AG04449 (cell line): Measurements from ENCODE around the gene DNAJC4.

Experiments used
- CTCF ChIA-PET: fragments of 350-600 bp; formaldehyde crosslinking; extraction: SDS; loops from one replicate; lab custom pipeline; 2021; ENCODE audit warnings: antibody characterized with exemption; lab: Yijun Ruan, JAX
- POLR2A ChIA-PET: fragments of 400-600, 350-600 bp; formaldehyde crosslinking; extraction: SDS; loops from one replicate; lab custom pipeline; 2020; ENCODE audit warnings: antibody characterized with exemption, inconsistent platforms; lab: Yijun Ruan, JAX
- DNase-seq: peaks from one replicate; pipeline ENCODE4 v3.0.0-alpha.2; 2010; ENCODE audit warnings: low read depth, low spot score
- H3K4me3 ChIP-seq: 2 replicates; pipeline ENCODE4 v1.5.1; 2011; ENCODE audit warnings: low read depth, mild to moderate bottlenecking, control low read depth, low read length
- CTCF ChIP-seq: IDR thresholded peaks from one replicate; pipeline ENCODE4 v1.5.1; 2011; ENCODE audit warnings: mild to moderate bottlenecking, moderate library complexity, low read length, control low read depth, inconsistent platforms; ENCODE audit not compliant: insufficient read depth; ENCODE audit errors: missing control alignments

The DNAJC4 gene

GRCh38 chr11:64267207-64267945, 37.0 kb downstream of the DNAJC4 start:
- POLR2A ChIA-PET = interaction anchor here (0.6 to 5.5 kb wide), 3 partner anchors 9 to 63 kb away, joined by 5 to 61 read pairs (median 12); partner anchors contain the start of gene PPP1R14B

GRCh38 chr11:64268025-64268892, 37.9 kb downstream of the DNAJC4 start:
- H3K4me3 ChIP-seq = peak overlapping the region; percentile 64
- POLR2A ChIA-PET = interaction anchor here (0.6 to 5.5 kb wide), 7 partner anchors 10 to 90 kb away, joined by 3 to 61 read pairs (median 6); partner anchors contain the start of genes BAD, FERMT3, PLCB3 and PPP1R14B
- no peak for DNase-seq
- no peak for TF ChIP-seq CTCF
- CTCF ChIA-PET = interaction anchor here (0.7 to 15.2 kb wide), 7 partner anchors 10 to 87 kb away, joined by 3 to 224 read pairs (median 6); partner anchors contain the start of genes CATSPERZ, PLCB3 and PPP1R14B

More at GRCh38 chr11:64267207-64267945, 37.0 kb downstream of the DNAJC4 start:
- TF ChIP-seq CTCF = no peak
- H3K4me3 ChIP-seq = no peak overlapping the region
- no peak for DNase-seq
- CTCF ChIA-PET = interaction anchor here (0.7 to 15.2 kb wide), 5 partner anchors 9 to 87 kb away, joined by 3 to 224 read pairs (median 8); partner anchors contain the start of genes CATSPERZ, PLCB3 and PPP1R14B

DNA sequence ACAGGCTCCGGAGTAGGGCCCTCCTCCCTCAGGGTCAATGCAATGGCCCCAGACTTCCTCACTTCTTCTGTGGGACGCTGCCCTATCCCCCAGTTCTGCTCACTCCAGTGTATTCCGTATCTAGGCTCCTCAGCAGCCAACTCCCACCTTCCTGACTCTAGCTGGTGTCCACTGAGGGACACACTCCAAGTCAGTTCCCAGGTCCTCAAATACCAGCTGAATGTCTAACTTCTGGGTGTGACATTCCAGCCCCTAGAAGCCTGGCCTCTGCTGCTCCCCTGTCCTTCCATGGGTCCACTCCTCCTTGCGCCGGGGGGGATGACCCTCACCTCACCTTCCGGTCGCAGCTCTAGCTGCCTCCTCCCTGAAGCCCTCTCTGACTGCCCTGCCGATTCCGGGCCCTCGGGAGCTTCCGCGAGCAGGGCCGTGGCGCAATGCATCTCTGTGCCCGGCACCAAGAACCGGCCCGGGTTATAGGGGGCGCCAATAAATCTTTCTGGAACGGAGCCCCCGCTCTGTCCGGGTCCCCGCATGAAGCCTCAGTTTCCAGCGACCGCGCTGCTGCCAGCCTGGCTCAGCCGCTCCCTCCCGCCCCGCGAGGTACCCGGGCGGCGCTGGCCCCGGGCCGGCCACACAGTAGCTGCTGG, 38.7 kb downstream of the DNAJC4 start:
- H3K4me3 ChIP-seq = peak overlapping the region; percentile 64
- no peak for DNase-seq
- ChIA-PET POLR2A (interaction anchor here (0.7 to 5.5 kb wide), 6 partner anchors 11 to 62 kb away, joined by 3 to 61 read pairs (median 9); partner anchors contain the start of genes BAD, FERMT3, PLCB3 and PPP1R14B), CTCF (interaction anchor here (0.8 to 15.2 kb wide), 7 partner anchors 12 to 65 kb away, joined by 3 to 224 read pairs (median 8); partner anchors contain the start of genes BAD, CATSPERZ, GPR137 and PLCB3)
- TF ChIP-seq CTCF = no peak

GRCh38 chr11:64269540-64270220, 39.3 kb downstream of the DNAJC4 start:
- CTCF ChIA-PET = interaction anchor here (0.8 to 15.2 kb wide), 11 partner anchors 14 to 269 kb away, joined by 3 to 224 read pairs (median 4); partner anchors contain the start of genes BAD, CATSPERZ, GPR137 and PLCB3
- DNase-seq = peak; percentile 99
- POLR2A ChIA-PET = interaction anchor here (0.6 to 5.5 kb wide), 14 partner anchors 12 to 85 kb away, joined by 3 to 61 read pairs (median 7); partner anchors contain the start of genes BAD, FERMT3, FKBP2 and GPR137
- TF ChIP-seq CTCF = no peak
- H3K4me3 ChIP-seq = peak overlapping the region; percentile 69
